GM23338 (cell line): Measurements from ENCODE around the gene TRMT61A. TPM values are rescaled to one million over a fixed set of nuclear protein-coding genes. Genes with fewer than 3 reads are reported as not detected.

Source experiments
- ATAC-seq: fragments of 200-7000 bp; cut with Tn5 transposase; 3 replicates; pipeline ENCODE4 v1.9.1; 2020
- DNase-seq: peaks from one replicate; pipeline ENCODE4 v3.0.0-alpha.2; 2015; ENCODE audit warnings: low spot score
- H2AFZ ChIP-seq: fragments of 200-600 bp; sonication (generic); 2 replicates; pipeline ENCODE4 v1.8.0; 2016; ENCODE audit warnings: antibody characterized with exemption, mild to moderate bottlenecking, moderate library complexity
- H3F3A ChIP-seq: fragments of 200-600 bp; sonication (generic); replicated peaks from 2 replicates; pipeline ENCODE4 v1.8.0; 2017; ENCODE audit warnings: antibody characterized with exemption, mixed run types, low read depth
- H3K27ac ChIP-seq: fragments of 200-600 bp; sonication (generic); 2 replicates; pipeline ENCODE4 v1.6.1; 2016; ENCODE audit warnings: low read depth
- H3K27me3 ChIP-seq: fragments of 200-600 bp; sonication (generic); 2 replicates; pipeline ENCODE4 v1.8.0; 2016; ENCODE audit warnings: mild to moderate bottlenecking, mixed run types, moderate library complexity; ENCODE audit not compliant: insufficient read depth
- H3K36me3 ChIP-seq: fragments of 200-600 bp; sonication (generic); 2 replicates; pipeline ENCODE4 v1.8.0; 2016; ENCODE audit warnings: mild to moderate bottlenecking; ENCODE audit not compliant: insufficient read depth
- H3K4me1 ChIP-seq: fragments of 200-600 bp; sonication (generic); 2 replicates; pipeline ENCODE4 v1.8.0; 2016; ENCODE audit warnings: mild to moderate bottlenecking, moderate library complexity; ENCODE audit not compliant: insufficient read depth
- H3K4me2 ChIP-seq: fragments of 200-600 bp; sonication (generic); 2 replicates; pipeline ENCODE4 v1.7.1; 2017; ENCODE audit warnings: mixed run types
- H3K4me3 ChIP-seq: fragments of 200-600 bp; sonication (generic); 2 replicates; pipeline ENCODE4 v1.6.1; 2016; ENCODE audit warnings: mixed run types
- H3K79me2 ChIP-seq: fragments of 200-600 bp; sonication (generic); replicated peaks from 2 replicates; pipeline ENCODE4 v1.8.0; 2017; ENCODE audit warnings: mild to moderate bottlenecking; ENCODE audit not compliant: insufficient read depth
- H3K9me2 ChIP-seq: fragments of 200-600 bp; sonication (generic); 2 replicates; pipeline ENCODE4 v1.8.0; 2017; ENCODE audit not compliant: insufficient read depth
- H4K20me1 ChIP-seq: fragments of 200-600 bp; sonication (generic); replicated peaks from 2 replicates; pipeline ENCODE4 v1.8.0; 2017; ENCODE audit warnings: mild to moderate bottlenecking; ENCODE audit not compliant: insufficient read depth
- H3K27ac Mint-ChIP-seq: 2 replicates; pipeline ENCODE4 v1.8.0; 2020; ENCODE audit warnings: inconsistent platforms, mild to moderate bottlenecking, moderate library complexity, mixed read lengths
- H3K27me3 Mint-ChIP-seq: 3 replicates; pipeline ENCODE4 v1.8.0; 2022; ENCODE audit warnings: low read depth, mild to moderate bottlenecking, moderate library complexity, mixed read lengths, inconsistent platforms; ENCODE audit not compliant: insufficient read depth, poor library complexity
- H3K36me3 Mint-ChIP-seq: 3 replicates; pipeline ENCODE4 v1.8.0; 2021; ENCODE audit warnings: low read depth, mild to moderate bottlenecking, inconsistent platforms, moderate library complexity, mixed read lengths
- H3K4me1 Mint-ChIP-seq: 3 replicates; pipeline ENCODE4 v1.8.0; 2020; ENCODE audit warnings: mild to moderate bottlenecking, inconsistent platforms, mixed read lengths
- H3K4me3 Mint-ChIP-seq: 3 replicates; pipeline ENCODE4 v1.8.0; 2021; ENCODE audit warnings: moderate library complexity, mild to moderate bottlenecking, inconsistent platforms, mixed read lengths
- H3K9me3 Mint-ChIP-seq: 3 replicates; pipeline ENCODE4 v1.8.0; 2020; ENCODE audit warnings: moderate library complexity, mild to moderate bottlenecking, inconsistent platforms, mixed read lengths
- CREB1 ChIP-seq: fragments of 250-450 bp; sonication (Bioruptor Pico); IDR thresholded peaks from 2 replicates; pipeline ENCODE4 v1.5.0; 2020; ENCODE audit warnings: low read depth, mild to moderate bottlenecking, moderate library complexity
- EZH2 ChIP-seq: fragments of 200-600 bp; sonication (generic); IDR thresholded peaks from one replicate; pipeline ENCODE4 v1.8.0; 2017; ENCODE audit warnings: antibody characterized with exemption, mild to moderate bottlenecking, low read depth; ENCODE audit not compliant: unreplicated experiment
- EZH2phosphoT487 ChIP-seq: fragments of 200-600 bp; sonication (generic); IDR thresholded peaks from one replicate; pipeline ENCODE4 v1.8.1; 2018; ENCODE audit warnings: antibody characterized with exemption; ENCODE audit not compliant: unreplicated experiment
- JUNB ChIP-seq: IDR thresholded peaks from one replicate; pipeline ENCODE4 v1.6.1; 2016; ENCODE audit warnings: antibody characterized with exemption; ENCODE audit not compliant: unreplicated experiment
- NANOG ChIP-seq: IDR thresholded peaks from 2 replicates; pipeline ENCODE4 v1.6.1; 2016; ENCODE audit warnings: antibody characterized with exemption, borderline replicate concordance
- POLR2AphosphoS5 ChIP-seq: IDR thresholded peaks from 2 replicates; pipeline ENCODE4 v1.6.1; 2016; ENCODE audit warnings: antibody characterized with exemption, low read depth
- STAT1 ChIP-seq: IDR thresholded peaks from one replicate; pipeline ENCODE4 v1.6.1; 2016; ENCODE audit warnings: antibody characterized with exemption; ENCODE audit not compliant: unreplicated experiment
- polyA plus RNA-seq: library from polyadenylated mRNA; unstranded; fragments of >200 nt; fragmentation: Nextera tagmentation; extraction: Ambion mirVana; gene quantifications from 2 replicates; pipeline ENCODE4 v1.2.1, GENCODE V29; 2016
- total RNA-seq: library from RNA; depleted of rRNA; stranded (reverse); fragments of >200 nt; shearing (Covaris generic); gene quantifications from 2 replicates; pipeline ENCODE4 v1.2.3, GENCODE V29; 2014
- TF ChIP-seq, protein P1 (sequence below): fragments of 250-450 bp; sonication (Bioruptor Pico); IDR thresholded peaks from 2 replicates; pipeline ENCODE4 v1.5.0; 2020; ENCODE audit warnings: mild to moderate bottlenecking, moderate library complexity

Gene TRMT61A
- total and polyA plus RNA-seq, 2 experiments from 2014 or later: 13.4 to 28.2 TPM

DNA sequence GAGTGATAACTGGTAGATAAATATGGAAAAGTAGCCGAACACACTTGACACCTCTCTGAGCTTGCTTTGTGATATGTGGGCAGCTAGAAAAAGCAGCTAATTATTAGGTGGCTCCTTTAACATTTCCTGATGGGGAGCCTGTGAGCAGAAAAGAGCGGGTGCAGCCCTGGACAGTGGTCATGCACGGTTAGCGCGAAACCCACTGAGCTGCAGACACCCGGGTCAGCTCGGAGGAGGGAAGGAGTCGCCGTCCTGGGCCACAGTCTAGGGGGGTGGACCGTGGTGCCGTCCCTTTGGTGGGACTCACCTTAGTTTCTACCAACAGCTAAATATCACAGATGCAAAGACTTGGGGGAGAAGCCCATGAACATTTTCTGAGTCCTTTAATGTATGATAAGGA, 40.4 kb downstream of the TRMT61A start:
- peaks cover 79% of the 10 kb centered on the region for H3K79me2 ChIP-seq
- H3K27me3 ChIP-seq: no peaks in the 10 kb centered on the region
- no peak overlapping the region for H3K4me3 ChIP-seq
- H3F3A ChIP-seq: peaks cover 2% of the 10 kb centered on the region; the same call in 1 of the 2 replicates
- H3K36me3 ChIP-seq: no peaks in the 10 kb centered on the region; the same call in none of the 2 replicates
- H3K4me2 ChIP-seq: no peak overlapping the region
- H3K9me3 Mint-ChIP-seq: no peaks in the 10 kb centered on the region; the same call in 2 of the 3 replicates
- no peak overlapping the region for H3K27ac Mint-ChIP-seq
- H3K27me3 Mint-ChIP-seq: peaks cover 3% of the 10 kb centered on the region
- H4K20me1 ChIP-seq: peaks cover 11% of the 10 kb centered on the region; the same call in 1 of the 2 replicates
- no peaks in the 10 kb centered on the region for H3K9me2 ChIP-seq
- DNase-seq (no peak), ATAC-seq (no peak)
- TF ChIP-seq EZH2 (no peak), POLR2AphosphoS5 (no peak), NANOG (no peak), EZH2phosphoT487 (no peak), JUNB (no peak), CREB1 (CRISPR knock-in tag) (no peak), STAT1 (no peak)
- TF ChIP-seq, protein P1, sequence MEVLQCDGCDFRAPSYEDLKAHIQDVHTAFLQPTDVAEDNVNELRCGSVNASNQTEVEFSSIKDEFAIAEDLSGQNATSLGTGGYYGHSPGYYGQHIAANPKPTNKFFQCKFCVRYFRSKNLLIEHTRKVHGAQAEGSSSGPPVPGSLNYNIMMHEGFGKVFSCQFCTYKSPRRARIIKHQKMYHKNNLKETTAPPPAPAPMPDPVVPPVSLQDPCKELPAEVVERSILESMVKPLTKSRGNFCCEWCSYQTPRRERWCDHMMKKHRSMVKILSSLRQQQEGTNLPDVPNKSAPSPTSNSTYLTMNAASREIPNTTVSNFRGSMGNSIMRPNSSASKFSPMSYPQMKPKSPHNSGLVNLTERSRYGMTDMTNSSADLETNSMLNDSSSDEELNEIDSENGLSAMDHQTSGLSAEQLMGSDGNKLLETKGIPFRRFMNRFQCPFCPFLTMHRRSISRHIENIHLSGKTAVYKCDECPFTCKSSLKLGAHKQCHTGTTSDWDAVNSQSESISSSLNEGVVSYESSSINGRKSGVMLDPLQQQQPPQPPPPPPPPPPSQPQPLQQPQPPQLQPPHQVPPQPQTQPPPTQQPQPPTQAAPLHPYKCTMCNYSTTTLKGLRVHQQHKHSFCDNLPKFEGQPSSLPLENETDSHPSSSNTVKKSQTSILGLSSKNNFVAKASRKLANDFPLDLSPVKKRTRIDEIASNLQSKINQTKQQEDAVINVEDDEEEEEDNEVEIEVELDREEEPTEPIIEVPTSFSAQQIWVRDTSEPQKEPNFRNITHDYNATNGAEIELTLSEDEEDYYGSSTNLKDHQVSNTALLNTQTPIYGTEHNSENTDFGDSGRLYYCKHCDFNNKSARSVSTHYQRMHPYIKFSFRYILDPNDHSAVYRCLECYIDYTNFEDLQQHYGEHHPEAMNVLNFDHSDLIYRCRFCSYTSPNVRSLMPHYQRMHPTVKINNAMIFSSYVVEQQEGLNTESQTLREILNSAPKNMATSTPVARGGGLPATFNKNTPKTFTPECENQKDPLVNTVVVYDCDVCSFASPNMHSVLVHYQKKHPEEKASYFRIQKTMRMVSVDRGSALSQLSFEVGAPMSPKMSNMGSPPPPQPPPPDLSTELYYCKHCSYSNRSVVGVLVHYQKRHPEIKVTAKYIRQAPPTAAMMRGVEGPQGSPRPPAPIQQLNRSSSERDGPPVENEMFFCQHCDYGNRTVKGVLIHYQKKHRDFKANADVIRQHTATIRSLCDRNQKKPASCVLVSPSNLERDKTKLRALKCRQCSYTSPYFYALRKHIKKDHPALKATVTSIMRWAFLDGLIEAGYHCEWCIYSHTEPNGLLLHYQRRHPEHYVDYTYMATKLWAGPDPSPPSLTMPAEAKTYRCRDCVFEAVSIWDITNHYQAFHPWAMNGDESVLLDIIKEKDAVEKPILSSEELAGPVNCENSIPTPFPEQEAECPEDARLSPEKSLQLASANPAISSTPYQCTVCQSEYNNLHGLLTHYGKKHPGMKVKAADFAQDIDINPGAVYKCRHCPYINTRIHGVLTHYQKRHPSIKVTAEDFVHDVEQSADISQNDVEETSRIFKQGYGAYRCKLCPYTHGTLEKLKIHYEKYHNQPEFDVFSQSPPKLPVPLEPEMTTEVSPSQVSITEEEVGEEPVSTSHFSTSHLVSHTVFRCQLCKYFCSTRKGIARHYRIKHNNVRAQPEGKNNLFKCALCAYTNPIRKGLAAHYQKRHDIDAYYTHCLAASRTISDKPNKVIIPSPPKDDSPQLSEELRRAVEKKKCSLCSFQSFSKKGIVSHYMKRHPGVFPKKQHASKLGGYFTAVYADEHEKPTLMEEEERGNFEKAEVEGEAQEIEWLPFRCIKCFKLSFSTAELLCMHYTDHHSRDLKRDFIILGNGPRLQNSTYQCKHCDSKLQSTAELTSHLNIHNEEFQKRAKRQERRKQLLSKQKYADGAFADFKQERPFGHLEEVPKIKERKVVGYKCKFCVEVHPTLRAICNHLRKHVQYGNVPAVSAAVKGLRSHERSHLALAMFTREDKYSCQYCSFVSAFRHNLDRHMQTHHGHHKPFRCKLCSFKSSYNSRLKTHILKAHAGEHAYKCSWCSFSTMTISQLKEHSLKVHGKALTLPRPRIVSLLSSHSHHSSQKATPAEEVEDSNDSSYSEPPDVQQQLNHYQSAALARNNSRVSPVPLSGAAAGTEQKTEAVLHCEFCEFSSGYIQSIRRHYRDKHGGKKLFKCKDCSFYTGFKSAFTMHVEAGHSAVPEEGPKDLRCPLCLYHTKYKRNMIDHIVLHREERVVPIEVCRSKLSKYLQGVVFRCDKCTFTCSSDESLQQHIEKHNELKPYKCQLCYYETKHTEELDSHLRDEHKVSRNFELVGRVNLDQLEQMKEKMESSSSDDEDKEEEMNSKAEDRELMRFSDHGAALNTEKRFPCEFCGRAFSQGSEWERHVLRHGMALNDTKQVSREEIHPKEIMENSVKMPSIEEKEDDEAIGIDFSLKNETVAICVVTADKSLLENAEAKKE: no peak
- H3K4me3 Mint-ChIP-seq: no peak overlapping the region
- no peak overlapping the region for H3K27ac ChIP-seq
- 0 out of 2 replicates have a peak, but pooled peaks cover 4% of the 10 kb centered on the region for H3K4me1 ChIP-seq
- H2AFZ ChIP-seq: no peak overlapping the region
- peaks cover 19% of the 10 kb centered on the region for H3K36me3 Mint-ChIP-seq
- peaks cover 14% of the 10 kb centered on the region; the same call in 2 of the 3 replicates for H3K4me1 Mint-ChIP-seq
